IPS-18c (cell line): Measurements from ENCODE around the gene COL9A3.
"Not testable (repeated sequence)": the region's sequence is repeated elsewhere in the genome, so short reads cannot be mapped to it uniquely, and the experiment has no call there.

Source experiments
- H3K4me3 ChIP-seq: 2 replicates; pipeline ENCODE4 v1.7.0; 2013; ENCODE audit warnings: low read depth, mild to moderate bottlenecking, low read length, moderate library complexity; ENCODE audit not compliant: insufficient read depth
- H3K9me3 ChIP-seq: one replicate; pipeline ENCODE4 v1.6.1; 2013; ENCODE audit warnings: mild to moderate bottlenecking, low read length, moderate library complexity; ENCODE audit not compliant: control insufficient read depth, insufficient read depth

The COL9A3 gene

DNA sequence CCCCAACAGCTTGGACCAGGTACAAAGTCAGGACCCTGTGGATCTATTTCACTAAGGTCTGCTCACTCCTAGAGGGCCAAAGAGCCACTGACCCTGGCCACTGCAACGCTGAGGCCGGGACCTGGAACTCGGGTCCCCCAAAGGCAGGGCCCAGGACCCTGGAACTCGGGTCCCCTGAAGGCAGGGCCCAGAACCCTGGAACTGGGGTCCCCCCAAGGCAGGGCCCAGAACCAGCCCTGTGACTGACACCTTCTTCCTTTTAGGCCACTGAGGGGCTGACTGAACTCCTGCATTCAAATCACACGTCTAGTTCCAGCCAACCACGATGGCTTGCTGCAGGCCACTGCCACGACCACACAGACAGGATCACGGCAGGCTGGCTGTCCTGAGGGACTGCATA, 35.3 kb downstream of the COL9A3 start:
- H3K9me3 ChIP-seq: no peaks in the 10 kb centered on the region
- H3K4me3 ChIP-seq: no peak overlapping the region

DNA sequence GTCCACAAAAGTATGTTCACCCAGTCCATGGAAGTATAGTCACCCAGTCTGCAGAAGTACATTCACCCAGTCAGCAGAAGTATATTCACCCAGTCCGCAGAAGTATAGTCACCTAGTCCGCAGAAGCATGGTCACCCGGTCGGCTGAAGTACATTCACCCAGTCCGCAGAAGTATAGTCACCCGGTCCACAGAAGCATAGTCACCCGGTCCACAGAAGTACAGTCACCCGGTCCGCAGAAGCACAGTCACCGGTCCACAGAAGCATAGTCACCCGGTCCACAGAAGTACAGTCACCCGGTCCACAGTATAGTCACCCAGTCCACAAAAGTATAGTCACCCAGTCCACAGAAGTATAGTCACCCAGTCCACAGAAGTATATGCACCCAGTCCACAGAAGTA, 36.0 kb downstream of the COL9A3 start:
- no peak overlapping the region for H3K4me3 ChIP-seq

DNA sequence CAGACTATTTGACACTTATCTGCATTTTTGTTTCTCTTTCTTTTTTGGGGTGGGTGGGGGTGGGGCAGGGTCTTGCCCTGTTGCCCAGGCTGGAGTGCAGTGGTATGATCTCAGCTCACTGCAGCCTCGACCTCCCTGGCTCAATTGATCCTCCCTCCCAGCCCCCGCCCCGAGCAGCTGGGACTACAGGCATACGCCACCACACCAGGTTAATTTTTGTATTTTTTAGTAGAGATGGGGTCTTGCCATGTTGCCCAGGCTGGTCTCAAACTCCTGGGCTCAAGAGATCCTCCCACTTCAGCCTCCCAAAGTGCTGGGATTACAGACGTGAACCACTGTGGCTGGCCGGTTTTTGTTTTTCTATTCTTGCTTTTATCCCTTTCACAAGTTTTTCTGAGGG, 36.5 kb downstream of the COL9A3 start:
- not testable (repeated sequence) for H3K4me3 ChIP-seq, H3K9me3 ChIP-seq

More for the DNA sequence above, 36.0 kb downstream of the COL9A3 start:
- no peaks in the 10 kb centered on the region for H3K9me3 ChIP-seq

DNA sequence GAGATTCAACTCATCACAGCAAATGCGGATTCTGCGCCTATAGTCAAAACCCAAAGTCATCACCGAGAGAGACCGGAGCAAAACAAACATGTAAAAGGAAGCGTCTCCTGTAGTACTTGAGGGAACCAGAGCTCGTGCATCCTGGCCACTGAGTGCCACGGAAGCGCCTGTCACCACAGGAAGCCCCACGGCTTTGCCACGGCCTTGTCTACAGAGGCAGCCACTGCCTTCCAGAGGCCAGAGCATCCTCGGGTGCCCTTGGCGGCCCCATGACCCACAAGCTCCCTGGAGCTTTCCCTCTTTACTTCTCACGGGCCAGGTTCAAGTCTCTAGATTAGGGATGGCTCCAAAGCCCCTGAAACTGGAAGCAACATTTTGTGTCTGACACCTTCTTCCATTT, 37.3 kb downstream of the COL9A3 start:
- no peaks in the 10 kb centered on the region for H3K9me3 ChIP-seq
- no peak overlapping the region for H3K4me3 ChIP-seq

DNA sequence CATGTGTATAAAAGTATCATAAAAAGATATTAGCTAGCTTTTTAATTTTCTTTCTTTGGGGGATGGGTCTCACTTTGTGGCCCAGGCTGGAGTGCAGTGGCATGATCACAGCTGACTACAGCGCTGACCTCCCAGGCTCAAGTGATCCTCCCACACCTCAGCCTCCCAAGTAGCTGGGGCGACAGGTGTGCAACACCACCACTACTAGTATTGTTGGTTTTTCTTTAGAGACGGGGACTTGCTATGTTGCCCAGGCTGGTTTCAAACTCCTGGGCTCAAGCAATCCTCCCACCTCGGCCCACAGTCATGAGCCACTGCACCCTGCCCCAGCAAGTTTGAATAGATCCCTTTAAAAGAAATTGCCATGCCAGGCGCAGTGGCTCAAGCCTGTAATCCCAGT, 38.3 kb downstream of the COL9A3 start:
- no peak overlapping the region for H3K4me3 ChIP-seq
- no peaks in the 10 kb centered on the region for H3K9me3 ChIP-seq

DNA sequence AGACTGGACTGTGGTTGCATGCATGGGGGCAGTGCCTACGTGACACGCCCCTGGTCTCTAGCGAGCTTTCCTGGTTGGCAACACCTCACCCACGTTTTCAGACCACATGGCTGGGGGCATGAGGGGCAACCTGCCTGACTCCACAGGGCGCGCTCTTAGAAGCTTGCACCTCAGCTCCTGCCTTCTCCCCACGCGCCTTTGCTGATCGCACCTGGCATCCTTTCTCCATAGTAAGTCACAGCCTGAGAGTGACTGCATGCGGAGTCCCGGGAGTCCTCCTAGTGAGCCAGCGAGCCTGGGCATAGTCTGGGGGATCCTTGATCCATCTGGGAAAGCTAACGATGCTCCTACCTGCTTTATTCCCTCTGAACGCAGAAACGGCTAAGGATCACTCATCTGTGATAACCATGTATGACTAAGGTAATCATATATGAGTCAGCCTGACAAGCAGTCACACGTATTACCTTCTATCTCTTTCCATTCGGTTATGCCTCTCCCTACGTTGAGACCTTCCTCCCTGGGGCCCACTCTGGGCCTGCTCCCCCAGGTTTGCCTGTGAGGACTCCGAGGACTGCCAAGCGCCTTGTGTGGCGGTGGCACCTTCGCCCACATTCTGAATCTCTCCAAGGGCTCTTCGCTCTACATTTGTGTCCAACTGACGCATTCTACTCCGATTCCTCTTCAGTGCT, 40.2 kb downstream of the COL9A3 start:
- Histone ChIP-seq H3K9me3 (no peaks in the 10 kb centered on the region), H3K4me3 (no peak overlapping the region)

DNA sequence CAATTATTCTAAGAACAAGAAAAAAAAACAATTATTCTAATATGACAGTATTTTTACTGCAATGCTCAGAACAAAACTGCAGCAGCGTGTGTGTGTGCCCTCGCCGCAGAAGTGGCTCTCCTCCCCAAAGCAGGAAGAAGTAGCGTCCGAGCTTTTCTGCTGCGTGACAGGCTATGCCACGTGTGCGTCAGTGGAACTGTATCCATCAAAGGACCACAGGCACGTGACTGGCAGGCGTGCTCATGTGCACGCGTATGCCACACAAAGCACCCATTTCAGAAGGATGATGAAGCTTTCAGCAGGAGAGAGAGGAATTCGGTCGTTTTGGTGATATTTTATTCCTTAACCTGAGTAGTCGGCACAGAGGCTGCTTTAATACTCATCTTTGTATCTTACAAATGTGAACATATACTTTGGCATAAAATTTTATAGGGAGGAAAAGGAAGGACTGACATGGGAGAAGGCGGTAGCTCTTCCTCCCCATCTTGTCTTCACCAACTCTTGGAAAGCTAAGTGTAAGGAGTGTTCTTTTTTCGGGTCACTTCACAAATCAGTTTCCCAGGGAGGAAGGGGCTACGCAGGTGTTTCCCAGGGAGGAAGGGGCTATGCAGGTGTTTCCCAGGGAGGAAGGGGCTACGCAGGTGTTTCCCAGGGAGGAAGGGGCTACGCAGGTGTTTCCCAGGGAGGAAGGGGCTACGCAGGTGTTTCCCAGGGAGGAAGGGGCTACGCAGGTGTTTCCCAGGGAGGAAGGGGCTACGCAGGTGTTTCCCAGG, 41.4 kb downstream of the COL9A3 start:
- H3K4me3 ChIP-seq: no peak overlapping the region
- H3K9me3 ChIP-seq: no peaks in the 10 kb centered on the region

DNA sequence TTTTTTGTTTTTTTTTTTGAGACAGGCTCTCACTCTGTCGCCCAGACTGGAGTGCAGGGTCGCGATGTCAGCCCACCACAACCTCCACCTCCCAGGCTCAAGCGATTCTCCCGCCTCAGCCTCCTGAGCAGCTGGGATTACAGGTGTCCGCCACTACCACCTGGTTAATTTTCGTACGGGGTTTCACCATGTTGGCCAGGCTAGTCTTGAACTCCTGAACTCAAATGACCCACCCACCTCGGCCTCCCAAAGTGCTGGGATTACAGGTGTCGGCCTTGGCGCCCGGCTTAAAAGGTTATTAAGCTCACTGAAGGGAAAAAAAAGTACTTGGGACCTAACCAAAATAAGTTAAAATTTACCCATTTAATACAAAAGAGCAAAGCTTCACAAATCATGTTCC, 42.9 kb downstream of the COL9A3 start:
- no peak overlapping the region; the same call in 1 of the 2 replicates for H3K4me3 ChIP-seq
- H3K9me3 ChIP-seq: no peaks in the 10 kb centered on the region

DNA sequence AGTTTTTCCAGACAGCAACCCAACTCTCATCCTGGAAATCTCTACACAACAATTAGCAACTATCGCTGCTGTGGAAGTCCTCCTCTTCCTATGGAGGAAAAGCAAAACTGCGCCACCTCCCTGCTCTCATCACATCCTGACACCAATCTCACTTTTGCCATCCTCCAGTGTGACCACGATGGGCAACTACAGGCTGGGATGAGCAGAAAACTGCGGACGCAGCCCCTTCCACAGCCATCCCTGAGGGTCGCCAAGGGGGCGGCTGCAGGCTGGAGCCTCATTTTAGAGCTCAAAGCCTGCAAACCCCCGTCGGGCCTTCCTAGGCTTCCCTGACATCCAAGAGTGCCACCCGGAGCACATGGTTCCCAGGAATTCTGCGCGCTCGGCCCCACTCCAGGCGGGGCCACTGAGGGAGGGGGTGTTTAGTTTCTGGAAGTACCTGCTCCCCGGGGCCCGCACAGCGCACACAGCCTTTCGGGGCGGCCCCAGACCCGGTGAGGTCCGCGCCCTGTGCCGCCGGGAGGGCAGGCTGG, 43.6 kb downstream of the COL9A3 start:
- no peaks in the 10 kb centered on the region for H3K9me3 ChIP-seq
- peak overlapping the region; percentile 57 for H3K4me3 ChIP-seq

DNA sequence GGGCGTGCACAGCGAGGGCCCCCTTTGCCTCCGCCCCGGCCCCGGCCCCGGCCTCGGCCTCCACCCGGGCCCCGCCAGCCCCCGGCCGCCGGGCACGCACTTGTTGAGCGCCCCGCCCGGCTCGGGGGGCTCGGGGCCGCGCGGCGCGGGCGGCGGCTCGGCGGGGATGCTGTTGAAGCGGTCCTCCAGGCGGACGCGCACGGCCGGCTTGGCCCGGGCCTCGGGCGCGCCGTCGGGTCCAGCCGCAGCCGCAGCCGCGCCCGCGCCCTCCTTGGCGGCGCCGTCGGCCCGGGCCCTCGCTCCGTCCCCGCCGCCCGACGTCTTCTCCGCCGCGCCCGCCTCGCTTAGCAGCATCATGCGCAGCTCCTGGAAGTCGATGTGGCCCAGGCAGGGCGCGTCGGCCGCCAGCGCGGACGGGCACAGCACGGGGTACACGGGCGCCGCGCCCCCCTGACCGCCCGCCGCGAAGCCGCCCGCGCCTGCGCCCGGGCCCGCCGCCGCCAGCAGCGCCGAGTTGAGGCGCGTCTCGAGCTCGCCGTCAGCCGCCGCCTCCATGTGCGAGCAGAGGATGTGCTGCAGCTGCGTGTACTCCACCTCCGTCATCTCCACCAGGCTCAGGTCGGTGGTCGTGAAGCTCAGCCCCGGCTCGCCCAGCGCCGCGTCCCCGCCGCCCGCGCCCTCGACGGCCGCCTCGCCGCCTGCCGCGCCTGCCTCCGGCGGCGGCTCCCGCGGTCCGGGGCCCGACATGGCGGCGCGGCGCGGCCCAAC, 44.3 kb downstream of the COL9A3 start:
- peak overlapping the region; percentile 57 for H3K4me3 ChIP-seq
- no peaks in the 10 kb centered on the region for H3K9me3 ChIP-seq

DNA sequence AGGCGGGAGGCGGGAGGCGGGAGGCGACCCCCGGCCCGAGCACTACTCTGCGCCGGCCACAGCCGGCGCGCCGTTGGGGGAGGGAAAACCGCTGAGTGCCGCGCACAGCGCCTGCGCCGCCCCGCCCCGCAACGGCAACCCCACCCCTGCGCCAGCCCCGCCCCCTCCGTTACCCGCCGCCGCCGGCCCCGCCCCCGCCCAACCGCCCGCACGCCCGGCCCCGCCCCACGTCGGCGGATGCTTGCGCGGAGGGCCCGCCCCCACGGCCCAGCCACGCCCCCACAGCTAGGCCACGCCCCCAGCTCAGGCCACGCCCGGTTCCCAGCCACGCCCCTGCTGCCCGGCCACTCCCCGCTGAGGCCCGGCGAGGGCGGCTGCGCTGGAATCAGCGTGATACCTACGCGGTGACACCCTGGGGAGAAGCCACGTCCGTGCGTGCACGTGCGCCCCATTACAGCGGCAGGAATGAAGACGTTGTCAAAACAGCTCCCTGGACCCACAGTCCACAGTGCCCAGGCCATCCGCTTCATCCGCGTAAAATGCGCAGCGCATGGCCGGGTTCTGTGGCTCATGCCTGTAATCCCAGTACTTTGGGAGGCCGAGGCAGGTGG, 45.0 kb downstream of the COL9A3 start, which contains the start of gene TCFL5:
TCFL5 (minus strand) TSS at position 97 of the 611 bp plus-strand sequence. CDS start 152 bp downstream, outside the sequence.
- Histone ChIP-seq H3K4me3 (peak within 1 kb of the TSS; percentile 57), H3K9me3 (no peaks in the 10 kb centered on the region)

DNA sequence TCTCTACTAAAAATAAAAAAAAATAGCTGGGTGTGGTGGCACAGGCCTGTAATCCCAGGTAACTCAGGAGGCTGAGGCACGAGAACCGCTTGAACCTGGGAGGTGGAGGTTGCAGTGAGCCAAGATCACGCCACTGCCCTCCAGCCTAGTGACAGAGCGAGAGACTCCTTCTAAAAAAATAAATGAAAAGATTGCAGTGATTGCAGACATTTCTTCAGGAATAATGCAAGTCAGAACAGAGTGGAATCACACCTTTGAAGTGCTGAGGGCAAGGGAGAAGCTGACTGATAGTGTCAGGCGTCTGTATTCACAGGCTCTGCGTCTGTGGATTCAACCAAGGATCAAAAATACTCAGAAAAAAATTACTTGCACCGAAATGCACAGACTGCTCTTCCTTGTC, 47.4 kb downstream of the COL9A3 start:
- H3K9me3 ChIP-seq: no peaks in the 10 kb centered on the region

DNA sequence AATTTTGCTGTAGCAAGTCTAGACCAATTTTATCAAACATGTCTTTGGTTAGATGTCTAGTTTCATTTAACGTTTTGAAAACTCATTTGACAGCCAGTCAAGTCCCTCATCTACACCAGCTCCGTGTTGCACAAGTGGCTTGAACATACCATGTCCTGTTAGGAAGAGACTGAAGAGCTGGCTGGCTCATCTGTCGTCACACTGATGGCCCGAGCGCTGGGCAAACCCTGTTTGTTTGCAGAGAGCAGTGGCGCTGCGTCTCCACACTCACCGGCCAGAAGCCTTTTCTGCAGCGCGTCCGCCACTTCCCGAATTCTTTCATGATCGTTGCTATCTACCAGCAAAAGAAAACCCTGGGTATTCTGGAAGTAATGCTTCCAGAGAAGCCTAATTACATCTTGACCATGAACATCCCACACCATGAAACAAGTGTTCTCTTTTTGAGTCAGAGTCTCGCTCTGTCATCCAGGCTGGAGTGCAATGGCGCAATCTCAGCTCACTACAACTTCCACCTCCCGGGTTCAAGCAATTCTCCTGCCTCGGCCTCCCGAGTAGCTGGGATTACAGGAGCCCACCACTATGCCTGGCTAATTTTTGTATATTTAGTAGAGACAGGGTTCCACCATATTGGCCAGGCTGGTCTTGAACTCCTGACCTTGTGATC, 55.5 kb downstream of the COL9A3 start:
- no peaks in the 10 kb centered on the region for H3K9me3 ChIP-seq
- H3K4me3 ChIP-seq: no peak overlapping the region

More for the DNA sequence above, 47.4 kb downstream of the COL9A3 start:
- no peak overlapping the region for H3K4me3 ChIP-seq

DNA sequence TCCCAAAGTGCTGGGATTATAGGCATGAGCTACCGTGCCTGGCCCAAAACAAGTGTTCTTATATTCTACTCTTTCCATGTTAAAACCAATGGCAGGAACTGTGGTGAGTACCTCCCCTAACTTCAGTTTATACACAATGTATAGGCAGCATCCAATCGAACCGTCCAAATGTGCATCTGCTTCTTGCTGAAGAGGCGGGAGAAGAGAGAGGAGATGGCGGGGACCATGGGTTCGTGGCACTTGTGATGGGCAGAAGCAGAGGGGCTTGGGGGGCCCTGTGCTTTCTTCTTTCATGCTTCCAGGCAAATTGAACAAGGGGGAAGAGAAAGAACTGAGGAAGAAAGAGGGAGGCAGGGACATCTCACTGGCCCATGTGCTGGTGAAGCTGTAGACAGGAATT, 56.0 kb downstream of the COL9A3 start:
- H3K9me3 ChIP-seq: no peaks in the 10 kb centered on the region
- no peak overlapping the region for H3K4me3 ChIP-seq

DNA sequence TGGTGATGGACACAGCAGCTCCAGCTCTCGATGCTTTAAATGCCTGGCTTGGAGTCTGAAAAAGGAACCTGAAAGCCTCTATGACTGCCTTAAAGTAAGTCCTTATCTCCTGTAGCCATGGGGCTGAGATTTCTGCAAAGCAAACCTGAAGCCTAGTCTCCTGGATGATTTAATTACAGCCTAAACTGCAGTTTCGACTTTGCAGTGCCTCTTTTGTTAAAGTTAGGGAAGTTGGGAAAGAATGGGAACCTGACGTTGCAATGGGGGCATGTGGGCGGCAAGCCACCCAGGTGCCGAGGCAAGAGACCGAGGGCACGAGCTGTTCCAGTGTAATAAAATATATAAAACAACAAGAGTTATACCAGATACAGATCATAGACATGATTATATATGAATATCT, 56.4 kb downstream of the COL9A3 start:
- Histone ChIP-seq H3K9me3 (no peaks in the 10 kb centered on the region), H3K4me3 (no peak overlapping the region)

DNA sequence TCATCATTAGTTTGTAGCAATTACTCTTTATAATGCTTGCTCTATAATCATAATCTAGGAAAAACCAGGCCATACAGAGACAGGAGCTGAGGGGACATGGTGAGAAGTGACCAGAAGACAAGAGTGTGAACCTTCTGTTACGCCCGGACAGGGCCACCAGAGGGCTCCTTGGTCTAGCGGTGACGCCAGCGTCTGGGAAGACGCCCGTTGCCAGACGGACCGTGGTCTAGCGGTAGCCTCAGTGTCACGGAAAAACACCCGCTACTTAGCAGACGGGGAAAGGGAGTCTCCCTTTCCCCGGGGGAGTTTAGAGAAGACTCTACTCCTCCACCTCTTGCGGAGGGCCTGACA, 56.8 kb downstream of the COL9A3 start:
- not testable (repeated sequence) for H3K9me3 ChIP-seq, H3K4me3 ChIP-seq

DNA sequence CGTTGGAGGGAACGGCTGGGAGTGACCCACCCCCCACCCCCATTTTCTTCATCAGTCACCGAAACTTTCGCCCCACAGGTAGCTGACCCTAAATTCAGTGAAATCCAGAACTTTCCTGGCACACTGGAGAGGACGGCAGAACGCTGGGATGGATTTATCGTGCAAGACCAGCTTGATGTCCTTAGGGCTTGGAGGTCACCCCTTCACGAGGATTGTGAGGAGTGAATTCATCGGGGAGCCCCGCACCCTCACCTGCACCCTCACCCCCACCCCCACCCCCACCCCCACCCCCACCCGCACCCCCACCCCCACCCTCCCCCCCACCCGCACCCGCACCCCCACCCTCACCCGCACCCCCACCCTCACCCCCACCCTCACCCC, 58.1 kb downstream of the COL9A3 start:
- H3K4me3 ChIP-seq: no peak overlapping the region

More for the DNA sequence above, 58.1 kb downstream of the COL9A3 start:
- H3K9me3 ChIP-seq: no peaks in the 10 kb centered on the region
